Measurements from ENCODE around the gene TOMM20L. TPM values are rescaled to one million over a fixed set of nuclear protein-coding genes. Genes with fewer than 3 reads are reported as not detected.
A peak's percentile ranks its signal among the peaks of the same experiment; 100 is the strongest.

Gene TOMM20L
- total RNA-seq, 1 experiment from 2014 or later = not detected

DNA sequence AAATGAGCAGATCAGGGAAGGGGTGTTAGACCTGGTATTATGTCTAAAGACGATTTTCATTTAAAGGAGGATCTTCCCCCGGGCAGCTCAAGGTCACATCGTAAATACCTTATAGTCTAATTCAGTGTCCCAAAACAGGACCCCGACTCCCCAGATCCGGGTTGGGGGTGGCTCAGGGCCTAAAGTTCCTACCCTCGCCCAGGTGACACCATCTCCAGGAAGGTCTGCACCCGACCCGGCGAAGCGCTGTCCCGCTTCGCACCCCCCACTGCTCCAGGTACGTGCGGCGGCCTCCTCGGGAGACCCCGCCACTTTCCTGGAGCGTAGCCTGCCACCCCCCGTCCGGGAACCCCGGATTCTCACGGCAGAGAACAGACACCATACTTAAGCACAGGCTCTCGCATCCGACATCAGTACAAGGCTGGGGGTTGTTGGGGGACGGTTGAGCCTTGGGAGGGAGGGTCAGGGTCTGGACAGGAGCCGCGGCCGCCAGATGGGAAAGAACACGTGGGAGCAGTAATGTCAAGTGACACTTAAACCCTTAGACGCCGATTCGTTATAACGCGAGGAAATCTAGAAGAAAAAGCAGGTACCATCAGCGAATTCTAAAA, 31.0 kb downstream of the TOMM20L start:
- H3K27ac ChIP-seq (ENCODE audit: low read length) = peak overlapping the region; percentile 100
- peak overlapping the region; percentile 91 to 98 for H3K4me3 ChIP-seq (ENCODE audit: low read depth in 2 of 2, low read length in 2 of 2)
- H3K36me3 ChIP-seq (ENCODE audit: control insufficient read depth, insufficient read depth, low read length) = peaks cover 2% of the 10 kb centered on the region
- DNase-seq (ENCODE audit: low read depth, low spot score) = no peak
- H3K27me3 ChIP-seq (ENCODE audit: control insufficient read depth, insufficient read depth, low read length) = no peaks in the 10 kb centered on the region
- TF ChIP-seq, protein P1, sequence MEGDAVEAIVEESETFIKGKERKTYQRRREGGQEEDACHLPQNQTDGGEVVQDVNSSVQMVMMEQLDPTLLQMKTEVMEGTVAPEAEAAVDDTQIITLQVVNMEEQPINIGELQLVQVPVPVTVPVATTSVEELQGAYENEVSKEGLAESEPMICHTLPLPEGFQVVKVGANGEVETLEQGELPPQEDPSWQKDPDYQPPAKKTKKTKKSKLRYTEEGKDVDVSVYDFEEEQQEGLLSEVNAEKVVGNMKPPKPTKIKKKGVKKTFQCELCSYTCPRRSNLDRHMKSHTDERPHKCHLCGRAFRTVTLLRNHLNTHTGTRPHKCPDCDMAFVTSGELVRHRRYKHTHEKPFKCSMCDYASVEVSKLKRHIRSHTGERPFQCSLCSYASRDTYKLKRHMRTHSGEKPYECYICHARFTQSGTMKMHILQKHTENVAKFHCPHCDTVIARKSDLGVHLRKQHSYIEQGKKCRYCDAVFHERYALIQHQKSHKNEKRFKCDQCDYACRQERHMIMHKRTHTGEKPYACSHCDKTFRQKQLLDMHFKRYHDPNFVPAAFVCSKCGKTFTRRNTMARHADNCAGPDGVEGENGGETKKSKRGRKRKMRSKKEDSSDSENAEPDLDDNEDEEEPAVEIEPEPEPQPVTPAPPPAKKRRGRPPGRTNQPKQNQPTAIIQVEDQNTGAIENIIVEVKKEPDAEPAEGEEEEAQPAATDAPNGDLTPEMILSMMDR (IDR thresholded peaks at IDR 0.05) = no peak
- no peak for TF ChIP-seq SIN3A (IDR thresholded peaks at IDR 0.05; ENCODE audit: borderline replicate concordance, insufficient read depth, low read depth, low read length)
- TF ChIP-seq, protein P2, sequence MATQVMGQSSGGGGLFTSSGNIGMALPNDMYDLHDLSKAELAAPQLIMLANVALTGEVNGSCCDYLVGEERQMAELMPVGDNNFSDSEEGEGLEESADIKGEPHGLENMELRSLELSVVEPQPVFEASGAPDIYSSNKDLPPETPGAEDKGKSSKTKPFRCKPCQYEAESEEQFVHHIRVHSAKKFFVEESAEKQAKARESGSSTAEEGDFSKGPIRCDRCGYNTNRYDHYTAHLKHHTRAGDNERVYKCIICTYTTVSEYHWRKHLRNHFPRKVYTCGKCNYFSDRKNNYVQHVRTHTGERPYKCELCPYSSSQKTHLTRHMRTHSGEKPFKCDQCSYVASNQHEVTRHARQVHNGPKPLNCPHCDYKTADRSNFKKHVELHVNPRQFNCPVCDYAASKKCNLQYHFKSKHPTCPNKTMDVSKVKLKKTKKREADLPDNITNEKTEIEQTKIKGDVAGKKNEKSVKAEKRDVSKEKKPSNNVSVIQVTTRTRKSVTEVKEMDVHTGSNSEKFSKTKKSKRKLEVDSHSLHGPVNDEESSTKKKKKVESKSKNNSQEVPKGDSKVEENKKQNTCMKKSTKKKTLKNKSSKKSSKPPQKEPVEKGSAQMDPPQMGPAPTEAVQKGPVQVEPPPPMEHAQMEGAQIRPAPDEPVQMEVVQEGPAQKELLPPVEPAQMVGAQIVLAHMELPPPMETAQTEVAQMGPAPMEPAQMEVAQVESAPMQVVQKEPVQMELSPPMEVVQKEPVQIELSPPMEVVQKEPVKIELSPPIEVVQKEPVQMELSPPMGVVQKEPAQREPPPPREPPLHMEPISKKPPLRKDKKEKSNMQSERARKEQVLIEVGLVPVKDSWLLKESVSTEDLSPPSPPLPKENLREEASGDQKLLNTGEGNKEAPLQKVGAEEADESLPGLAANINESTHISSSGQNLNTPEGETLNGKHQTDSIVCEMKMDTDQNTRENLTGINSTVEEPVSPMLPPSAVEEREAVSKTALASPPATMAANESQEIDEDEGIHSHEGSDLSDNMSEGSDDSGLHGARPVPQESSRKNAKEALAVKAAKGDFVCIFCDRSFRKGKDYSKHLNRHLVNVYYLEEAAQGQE (IDR thresholded peaks at IDR 0.05; ENCODE audit: insufficient read depth in 1 of 2, low read depth in 2 of 2, low read length in 1 of 2) = no peak
- peak; percentile 14; the same call in 1 of the 2 replicates for TF ChIP-seq POLR2AphosphoS5 (IDR thresholded peaks at IDR 0.05; ENCODE audit: low read depth, low read length)
- H3K9me3 ChIP-seq (ENCODE audit: control insufficient read depth, insufficient read depth, low read depth, low read length) = no peaks in the 10 kb centered on the region
- in situ Hi-C loops (cut with HindIII; ENCODE audit: low pct_unique_long_range_greater_than_20kb, low sequenced_read_pairs) = no loop called here
- peaks cover 5% of the 10 kb centered on the region; the same call in 1 of the 2 replicates for H3K4me1 ChIP-seq (ENCODE audit: control insufficient read depth, insufficient read depth, low read length)
- intact Hi-C loops (cut with micrococcal nuclease; ENCODE audit: unreplicated experiment) = no loop called here
- ChIA-PET POLR2A (interaction anchor here (0.6 kb wide), 1 partner anchor 787 kb away, joined by 3 read pairs; no protein-coding TSS in a partner anchor), CTCF (no interaction called here)
- ATAC-seq = peak; percentile 85
- TSS peak; percentile 88 for BruUV-seq (replicated peaks)

DNA sequence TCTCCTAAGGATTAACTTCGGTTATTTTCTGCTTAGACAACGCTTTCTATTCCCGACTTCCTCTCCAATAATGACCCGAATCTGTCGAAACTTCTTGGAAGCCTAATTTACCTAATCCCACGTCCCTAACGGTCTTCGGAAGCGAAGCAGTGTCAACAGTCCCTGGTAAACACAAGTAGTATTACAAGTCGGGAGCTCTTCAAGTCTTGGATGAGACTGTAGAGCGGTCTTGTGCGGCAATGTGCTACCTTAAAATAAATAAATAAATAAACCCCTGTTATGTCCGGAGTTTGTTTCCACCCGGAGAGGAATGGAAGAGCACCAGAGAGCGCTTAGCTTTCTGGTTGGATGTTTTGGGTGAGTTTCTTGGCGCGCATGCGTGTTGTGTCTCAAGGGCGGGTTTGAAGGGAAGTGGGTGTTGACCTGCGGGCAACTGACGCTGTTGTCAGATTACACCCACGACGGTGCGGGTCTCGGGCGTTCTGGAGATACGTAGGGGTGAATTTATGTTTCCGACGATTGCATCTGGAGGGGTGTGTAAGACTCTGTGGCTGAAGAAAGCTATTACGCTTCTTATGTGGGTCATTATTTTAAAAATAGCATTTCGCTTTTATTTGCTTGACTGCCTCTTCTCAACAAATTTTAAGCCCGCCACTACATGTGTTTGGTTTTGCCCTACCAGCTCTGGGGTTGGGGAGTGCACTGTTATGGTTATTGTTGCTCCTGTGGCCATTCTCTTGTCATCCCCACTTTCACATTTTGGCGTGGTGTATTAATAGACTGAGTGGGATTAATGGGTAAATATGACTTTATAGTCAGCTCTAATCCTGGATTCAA, 31.8 kb downstream of the TOMM20L start, which contains the start of the genes KIAA0586 and TIMM9:
KIAA0586 (plus strand) TSS at position 439 of the 837 bp plus-strand sequence. CDS start 546 bp downstream, outside the sequence.
TIMM9 (minus strand) TSS at position 251 of the 837 bp plus-strand sequence. CDS start 15,586 bp downstream, outside the sequence.
- peak; percentile 90 for DNase-seq (ENCODE audit: low read depth, low spot score)
- peak within 1 kb of the TSS; percentile 100 for H3K27ac ChIP-seq (ENCODE audit: low read length)
- 0 out of 2 replicates have a peak, but pooled peaks have one; percentile 8 for TF ChIP-seq TCF7L2 (IDR thresholded peaks at IDR 0.05; ENCODE audit: low read depth, low read length)
- TF ChIP-seq SIN3A (IDR thresholded peaks at IDR 0.05; ENCODE audit: borderline replicate concordance, insufficient read depth, low read depth, low read length) = peak; percentile 84; the same call in 1 of the 2 replicates
- TF ChIP-seq POLR2AphosphoS5 (IDR thresholded peaks at IDR 0.05; ENCODE audit: low read depth, low read length) = peak; percentile 66
- TF ChIP-seq, protein P2 (IDR thresholded peaks at IDR 0.05; ENCODE audit: insufficient read depth in 1 of 2, low read depth in 2 of 2, low read length in 1 of 2) = no peak
- in situ Hi-C loops (cut with HindIII; ENCODE audit: low pct_unique_long_range_greater_than_20kb, low sequenced_read_pairs) = no loop called here
- no TSS peak for BruUV-seq (replicated peaks)
- ATAC-seq = peak; percentile 94
- peaks cover 2% of the 10 kb centered on the region for H3K36me3 ChIP-seq (ENCODE audit: control insufficient read depth, insufficient read depth, low read length)
- intact Hi-C loops (cut with micrococcal nuclease; ENCODE audit: unreplicated experiment) = no loop called here
- CTCF ChIA-PET = no interaction called here
- no peaks in the 10 kb centered on the region for H3K27me3 ChIP-seq (ENCODE audit: control insufficient read depth, insufficient read depth, low read length)
- POLR2A ChIA-PET = no interaction called here
- peaks cover 5% of the 10 kb centered on the region; the same call in 1 of the 2 replicates for H3K4me1 ChIP-seq (ENCODE audit: control insufficient read depth, insufficient read depth, low read length)
- H3K9me3 ChIP-seq (ENCODE audit: control insufficient read depth, insufficient read depth, low read depth, low read length) = no peaks in the 10 kb centered on the region
- H3K4me3 ChIP-seq (ENCODE audit: low read depth in 2 of 2, low read length in 2 of 2) = peak within 1 kb of the TSS; percentile 91 to 98
